Activated naive CD4-positive, alpha-beta T cell treated with anti-CD3 and anti-CD28 coated beads for 36 hours (primary cell): ENCODE results near the gene TNFSF15. TPM values are rescaled to one million over a fixed set of nuclear protein-coding genes. Genes with fewer than 3 reads are reported as not detected.

ENCODE experiments used
- CTCF ChIA-PET: fragments of 350-600 bp; sonication (Branson Sonifier 250); formaldehyde crosslinking; loops from one replicate; lab custom pipeline; 2021; ENCODE audit warnings: antibody characterized with exemption; lab: Charles Lee
- DNase-seq: peaks from one replicate; pipeline ENCODE4 v3.0.0-alpha.2; 2020
- H3K27ac Mint-ChIP-seq: one replicate; pipeline ENCODE4 v1.8.0; 2021; ENCODE audit warnings: mild to moderate bottlenecking, mixed read lengths
- H3K27me3 Mint-ChIP-seq: one replicate; pipeline ENCODE4 v1.8.0; 2021; ENCODE audit warnings: low read depth, mixed read lengths
- H3K36me3 Mint-ChIP-seq: one replicate; pipeline ENCODE4 v1.8.0; 2021; ENCODE audit warnings: low read depth, mixed read lengths
- H3K4me1 Mint-ChIP-seq: one replicate; pipeline ENCODE4 v1.8.0; 2021; ENCODE audit warnings: low read depth, mixed read lengths
- H3K4me3 Mint-ChIP-seq: one replicate; pipeline ENCODE4 v1.8.0; 2021; ENCODE audit warnings: mild to moderate bottlenecking, moderate library complexity, mixed read lengths
- H3K9me3 Mint-ChIP-seq: one replicate; pipeline ENCODE4 v1.8.0; 2021; ENCODE audit warnings: mixed read lengths
- intact Hi-C: fragments of 100-400 bp; cut with micrococcal nuclease; formaldehyde crosslinking; loops from one replicate; pipeline ENCODE4 v1.15.1; 2023
- total RNA-seq, 2 experiments: library from RNA; stranded (reverse); gene quantifications; one replicate each; pipeline ENCODE4 v1.2.3, GENCODE V29; 2021

The TNFSF15 gene
- total RNA-seq, 2 experiments from 2014 or later = 0.62 to 0.74 TPM

GRCh38 chr9:114779352-114779845 is 26.4 kb downstream of the TNFSF15 start:
- Mint-ChIP-seq H3K27ac (no peak overlapping the region), H3K27me3 (no peaks in the 10 kb centered on the region)

GRCh38 chr9:114777821-114778609 is 27.8 kb downstream of the TNFSF15 start:
- no peak overlapping the region for H3K4me3 Mint-ChIP-seq

More at GRCh38 chr9:114779352-114779845, 26.4 kb downstream of the TNFSF15 start:
- H3K36me3 Mint-ChIP-seq = no peaks in the 10 kb centered on the region
- no peak overlapping the region for H3K4me3 Mint-ChIP-seq
- CTCF ChIA-PET = no interaction called here
- DNase-seq = no peak
- peaks cover 24% of the 10 kb centered on the region for H3K4me1 Mint-ChIP-seq
- H3K9me3 Mint-ChIP-seq = no peaks in the 10 kb centered on the region
- intact Hi-C loops = no loop called here

GRCh38 chr9:114776683-114777399 is 29.0 kb downstream of the TNFSF15 start:
- no peak overlapping the region for H3K4me3 Mint-ChIP-seq
- DNase-seq = no peak
- no peaks in the 10 kb centered on the region for H3K9me3 Mint-ChIP-seq
- no peaks in the 10 kb centered on the region for H3K36me3 Mint-ChIP-seq
- no peaks in the 10 kb centered on the region for H3K27me3 Mint-ChIP-seq
- H3K4me1 Mint-ChIP-seq = peaks cover 26% of the 10 kb centered on the region
- intact Hi-C loops = no loop called here
- CTCF ChIA-PET = interaction anchor here (0.7 to 1.5 kb wide), 2 partner anchors 13 to 95 kb away, joined by 3 read pairs; partner anchors contain the start of gene TEX48
- no peak overlapping the region for H3K27ac Mint-ChIP-seq

More at GRCh38 chr9:114777821-114778609, 27.8 kb downstream of the TNFSF15 start:
- Mint-ChIP-seq H3K4me1 (peaks cover 26% of the 10 kb centered on the region), H3K27ac (peak overlapping the region; percentile 60), H3K9me3 (no peaks in the 10 kb centered on the region), H3K27me3 (no peaks in the 10 kb centered on the region), H3K36me3 (no peaks in the 10 kb centered on the region)
- intact Hi-C loops = loop anchor here (1.0 kb wide), 1 partner anchor 28 kb away; the partner anchor contains the start of gene TNFSF15
- CTCF ChIA-PET = interaction anchor here (0.6 kb wide), 1 partner anchor 971 kb away, joined by 3 read pairs; no protein-coding TSS in a partner anchor
- DNase-seq = peak; percentile 89

GRCh38 chr9:114775981-114776380 is 29.9 kb downstream of the TNFSF15 start:
- Mint-ChIP-seq H3K4me1 (peaks cover 26% of the 10 kb centered on the region), H3K4me3 (no peak overlapping the region), H3K9me3 (no peaks in the 10 kb centered on the region), H3K27me3 (no peaks in the 10 kb centered on the region), H3K27ac (no peak overlapping the region), H3K36me3 (no peaks in the 10 kb centered on the region)
- DNase-seq = no peak
- CTCF ChIA-PET = interaction anchor here (0.7 to 1.5 kb wide), 2 partner anchors 12 to 94 kb away, joined by 3 read pairs; partner anchors contain the start of gene TEX48
- intact Hi-C loops = no loop called here

- DNase-seq = no peak
- no peaks in the 10 kb centered on the region for H3K27me3 Mint-ChIP-seq
- CTCF ChIA-PET = interaction anchor here (0.9 kb wide), 1 partner anchor 94 kb away, joined by 3 read pairs; no protein-coding TSS in a partner anchor
- intact Hi-C loops = no loop called here
- H3K4me3 Mint-ChIP-seq = no peak overlapping the region
- H3K27ac Mint-ChIP-seq = no peak overlapping the region
- H3K9me3 Mint-ChIP-seq = no peaks in the 10 kb centered on the region
- H3K36me3 Mint-ChIP-seq = no peaks in the 10 kb centered on the region
- H3K4me1 Mint-ChIP-seq = peaks cover 26% of the 10 kb centered on the region
These were observed 30.7 kb downstream of the TNFSF15 start for GRCh38 chr9:114775121-114775520.

GRCh38 chr9:114774524-114774923 is 31.3 kb downstream of the TNFSF15 start:
- Mint-ChIP-seq H3K4me3 (no peak overlapping the region), H3K36me3 (no peaks in the 10 kb centered on the region), H3K9me3 (no peaks in the 10 kb centered on the region), H3K27ac (no peak overlapping the region), H3K27me3 (no peaks in the 10 kb centered on the region), H3K4me1 (peaks cover 28% of the 10 kb centered on the region)
- CTCF ChIA-PET = interaction anchor here (0.9 kb wide), 1 partner anchor 93 kb away, joined by 3 read pairs; no protein-coding TSS in a partner anchor
- intact Hi-C loops = no loop called here
- no peak for DNase-seq

GRCh38 chr9:114771889-114772288 is 34.0 kb downstream of the TNFSF15 start:
- H3K36me3 Mint-ChIP-seq = no peaks in the 10 kb centered on the region
- no peak for DNase-seq
- no peaks in the 10 kb centered on the region for H3K9me3 Mint-ChIP-seq
- no peaks in the 10 kb centered on the region for H3K27me3 Mint-ChIP-seq
- CTCF ChIA-PET = interaction anchor here (0.5 kb wide), 1 partner anchor 461 kb away, joined by 3 read pairs; no protein-coding TSS in a partner anchor
- no peak overlapping the region for H3K27ac Mint-ChIP-seq
- no peak overlapping the region for H3K4me3 Mint-ChIP-seq
- intact Hi-C loops = no loop called here
- H3K4me1 Mint-ChIP-seq = peaks cover 15% of the 10 kb centered on the region

- intact Hi-C loops = no loop called here
- peaks cover 14% of the 10 kb centered on the region for H3K4me1 Mint-ChIP-seq
- H3K27me3 Mint-ChIP-seq = no peaks in the 10 kb centered on the region
- H3K4me3 Mint-ChIP-seq = no peak overlapping the region
- no peak for DNase-seq
- no peaks in the 10 kb centered on the region for H3K36me3 Mint-ChIP-seq
- CTCF ChIA-PET = interaction anchor here (0.6 to 1.8 kb wide), 2 partner anchors 79 to 136 kb away, joined by 3 to 5 read pairs; no protein-coding TSS in a partner anchor
- no peak overlapping the region for H3K27ac Mint-ChIP-seq
- no peaks in the 10 kb centered on the region for H3K9me3 Mint-ChIP-seq
These were observed 34.8 kb downstream of the TNFSF15 start for GRCh38 chr9:114770991-114771390.

GRCh38 chr9:114769624-114770023 is 36.2 kb downstream of the TNFSF15 start:
- H3K27ac Mint-ChIP-seq = no peak overlapping the region
- H3K36me3 Mint-ChIP-seq = no peaks in the 10 kb centered on the region
- H3K4me3 Mint-ChIP-seq = no peak overlapping the region
- intact Hi-C loops = no loop called here
- H3K9me3 Mint-ChIP-seq = no peaks in the 10 kb centered on the region
- CTCF ChIA-PET = interaction anchor here (0.6 to 1.8 kb wide), 2 partner anchors 137 to 155 kb away, joined by 3 to 5 read pairs; no protein-coding TSS in a partner anchor
- DNase-seq = no peak
- no peaks in the 10 kb centered on the region for H3K27me3 Mint-ChIP-seq
- H3K4me1 Mint-ChIP-seq = peaks cover 6% of the 10 kb centered on the region

GRCh38 chr9:114763220-114763619 is 42.6 kb downstream of the TNFSF15 start:
- H3K4me1 Mint-ChIP-seq = no peaks in the 10 kb centered on the region
- CTCF ChIA-PET = interaction anchor here (0.6 kb wide), 1 partner anchor 47 kb away, joined by 3 read pairs; no protein-coding TSS in a partner anchor
- intact Hi-C loops = no loop called here

GRCh38 chr9:114761523-114761922 is 44.3 kb downstream of the TNFSF15 start:
- H3K9me3 Mint-ChIP-seq = no peaks in the 10 kb centered on the region
- H3K4me3 Mint-ChIP-seq = no peak overlapping the region
- intact Hi-C loops = no loop called here
- no peaks in the 10 kb centered on the region for H3K4me1 Mint-ChIP-seq
- CTCF ChIA-PET = interaction anchor here (1.6 kb wide), 1 partner anchor 80 kb away, joined by 4 read pairs; no protein-coding TSS in a partner anchor
- no peak overlapping the region for H3K27ac Mint-ChIP-seq
- no peaks in the 10 kb centered on the region for H3K27me3 Mint-ChIP-seq
- no peak for DNase-seq
- no peaks in the 10 kb centered on the region for H3K36me3 Mint-ChIP-seq

More at GRCh38 chr9:114763220-114763619, 42.6 kb downstream of the TNFSF15 start:
- Mint-ChIP-seq H3K4me3 (no peak overlapping the region), H3K36me3 (no peaks in the 10 kb centered on the region), H3K27ac (no peak overlapping the region), H3K9me3 (no peaks in the 10 kb centered on the region), H3K27me3 (no peaks in the 10 kb centered on the region)
- no peak for DNase-seq
